NCI-H1694 treated with DMSO at 0.1 percent for 48 hours (cell line): ENCODE measurements around the gene LYRM4.

Source experiments
- DNase-seq: peaks from one replicate; lab custom pipeline; 2025; lab: John Stamatoyannopoulos, UW

LYRM4 gene

DNA sequence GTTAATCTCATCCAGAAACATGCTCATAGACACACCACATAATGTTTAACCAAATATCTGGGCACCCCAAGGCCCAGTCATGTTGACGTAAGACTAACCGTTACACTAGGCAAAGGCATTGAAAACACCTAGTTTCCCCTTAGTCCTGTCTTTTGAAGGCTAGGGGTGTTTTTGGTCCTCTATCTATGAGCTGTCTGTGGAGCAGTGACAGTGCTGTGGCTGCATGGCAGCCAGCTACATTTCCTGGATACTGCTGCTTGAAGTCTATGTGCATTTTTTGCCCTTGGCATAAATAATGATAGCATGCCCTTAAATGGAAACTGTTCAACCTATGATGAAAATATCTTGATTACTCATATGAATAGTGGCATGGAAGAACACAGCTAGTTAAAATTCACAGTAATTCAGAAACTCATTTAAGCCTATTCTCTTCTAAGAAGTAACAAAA, 19.2 kb upstream of the LYRM4 start:
- no peak for DNase-seq

DNA sequence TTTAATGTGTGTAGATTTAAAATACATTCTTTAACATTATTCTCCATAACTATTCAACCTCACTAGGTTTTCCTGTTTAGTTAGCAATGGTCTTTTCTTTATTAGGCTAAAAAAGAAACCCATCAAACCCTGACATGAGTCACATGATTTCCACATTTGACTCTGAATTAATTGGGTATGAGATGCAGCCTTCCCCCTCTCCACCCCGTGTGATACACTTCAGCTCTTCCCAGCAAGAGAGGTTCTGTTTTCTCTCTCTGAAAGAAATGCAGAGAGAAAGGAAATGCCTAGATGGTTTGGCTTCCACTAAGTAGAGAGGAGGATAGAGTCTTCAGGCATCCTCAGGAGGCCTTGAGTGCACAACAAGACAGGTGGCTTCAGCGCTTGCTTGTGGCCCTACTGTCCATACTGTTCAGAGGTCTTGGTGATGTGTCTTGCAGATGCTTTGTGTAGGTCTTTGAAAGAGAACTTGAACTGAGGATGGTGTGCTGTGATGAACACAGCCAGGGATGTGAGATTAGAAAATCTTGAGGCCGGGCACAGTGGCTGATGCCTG, 17.9 kb upstream of the LYRM4 start:
- DNase-seq, result no peak

DNA sequence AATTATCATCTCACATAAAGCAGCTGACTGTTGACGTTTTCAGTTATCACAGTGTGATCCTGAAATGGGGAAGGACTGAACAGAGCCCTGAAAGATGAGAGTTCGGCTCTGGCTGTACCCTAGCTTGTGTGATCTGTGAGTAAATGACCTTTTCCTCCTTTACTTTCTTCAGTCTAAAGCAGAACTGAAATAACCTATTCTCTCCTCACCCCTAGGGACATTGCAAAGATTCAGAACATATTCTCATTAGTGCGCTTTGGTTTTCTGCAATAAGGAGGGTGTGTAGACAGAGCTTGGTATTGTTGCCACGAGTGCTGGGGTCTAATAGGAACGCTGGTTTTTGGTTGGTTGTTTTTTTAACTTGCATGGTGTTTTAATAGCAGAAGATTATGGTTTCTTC, 17.3 kb upstream of the LYRM4 start:
- DNase-seq, result no peak

DNA sequence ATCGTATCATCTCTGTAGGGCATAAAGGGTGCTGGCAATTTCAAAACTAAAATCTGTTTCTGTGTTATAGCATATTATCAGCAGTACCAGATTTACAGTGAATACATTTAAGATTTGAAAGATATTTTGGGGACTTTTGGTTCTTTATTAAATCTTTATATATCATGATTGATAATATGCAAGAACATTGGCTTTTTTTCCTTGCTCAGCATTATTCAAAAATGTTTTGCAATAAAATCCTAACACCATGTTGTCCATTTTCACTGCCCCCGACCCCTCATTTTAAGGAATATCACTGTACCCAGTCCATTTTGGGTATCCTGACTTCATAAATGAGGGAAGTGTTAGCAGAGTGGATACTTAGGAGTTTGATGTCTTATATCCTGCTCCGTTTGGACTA, 16.8 kb upstream of the LYRM4 start:
- no peak for DNase-seq

DNA sequence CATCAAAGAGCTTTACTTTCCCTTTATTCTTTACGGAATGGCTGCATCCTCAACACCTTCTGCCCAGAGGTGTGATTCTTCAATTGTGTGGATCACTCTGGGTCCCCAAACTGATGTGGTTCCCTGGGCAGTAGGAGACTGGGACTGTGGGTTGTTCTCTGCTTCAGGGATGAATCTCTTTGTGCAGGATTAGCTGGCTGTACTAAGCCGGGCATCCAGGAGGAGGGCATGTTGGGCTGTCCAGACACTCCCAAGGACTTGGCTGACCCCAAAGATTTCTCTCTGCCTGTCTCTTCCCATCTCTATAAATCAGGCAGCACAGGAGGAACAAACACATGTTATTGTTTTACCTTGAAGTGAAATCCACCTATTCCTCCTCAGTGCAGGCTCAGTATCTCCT, 15.8 kb upstream of the LYRM4 start:
- no peak for DNase-seq

DNA sequence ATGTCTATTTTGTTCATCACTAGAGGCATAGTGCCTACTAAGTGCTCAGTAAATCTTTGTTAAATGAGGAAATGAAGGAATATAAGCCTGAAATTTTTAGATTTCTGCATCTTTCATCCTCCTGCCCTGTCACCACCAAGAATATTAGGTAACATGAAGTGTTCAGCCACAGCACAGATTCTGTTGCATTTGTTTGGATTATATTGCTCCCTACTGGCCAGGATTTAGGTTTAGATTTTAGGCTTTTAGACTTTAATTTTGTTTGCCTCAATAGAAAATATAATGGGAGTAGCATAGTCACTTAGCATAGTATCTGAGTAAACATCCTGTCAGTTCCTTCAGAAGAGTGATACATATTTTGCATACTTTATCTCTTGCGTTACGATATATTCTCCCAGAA, 14.7 kb upstream of the LYRM4 start:
- DNase-seq, result no peak

DNA sequence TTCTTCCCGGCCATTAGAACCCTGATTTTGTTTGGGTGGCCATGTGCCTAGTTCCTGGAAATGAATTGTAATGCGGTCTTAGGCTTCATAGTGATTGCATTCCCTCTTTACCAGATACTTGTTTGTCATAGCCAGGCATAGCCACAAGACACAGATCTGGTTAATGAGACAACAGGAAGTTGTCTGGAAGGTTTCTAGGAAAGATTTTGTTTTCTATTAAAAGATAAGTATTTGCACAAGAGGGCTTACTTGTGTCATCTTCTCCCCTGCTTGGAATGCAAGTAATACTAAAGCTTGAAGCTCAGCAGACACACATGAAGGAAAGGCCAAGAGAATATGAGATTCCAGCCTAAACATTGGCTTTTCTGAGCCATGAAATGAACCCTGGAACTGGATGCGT, 13.5 kb upstream of the LYRM4 start:
- no peak for DNase-seq

DNA sequence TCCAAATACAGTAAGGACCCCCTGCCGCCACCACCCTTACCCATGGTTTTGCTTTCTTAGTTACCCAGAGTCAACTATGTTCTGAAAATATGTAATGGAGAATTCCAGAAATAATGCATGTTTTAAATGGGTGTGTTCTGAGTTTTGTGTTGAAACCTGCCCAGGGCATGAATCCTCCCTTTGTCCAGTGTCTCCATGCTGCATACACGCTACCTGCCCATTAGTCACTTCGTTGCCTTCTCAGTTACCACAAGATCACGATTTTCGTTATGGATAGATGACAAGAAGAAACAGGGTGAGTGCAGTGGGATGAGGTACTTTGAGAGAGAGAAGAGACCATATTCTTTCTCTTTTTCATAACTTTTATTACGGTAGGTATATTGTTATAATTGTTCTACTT, 11.2 kb upstream of the LYRM4 start:
- no peak for DNase-seq

DNA sequence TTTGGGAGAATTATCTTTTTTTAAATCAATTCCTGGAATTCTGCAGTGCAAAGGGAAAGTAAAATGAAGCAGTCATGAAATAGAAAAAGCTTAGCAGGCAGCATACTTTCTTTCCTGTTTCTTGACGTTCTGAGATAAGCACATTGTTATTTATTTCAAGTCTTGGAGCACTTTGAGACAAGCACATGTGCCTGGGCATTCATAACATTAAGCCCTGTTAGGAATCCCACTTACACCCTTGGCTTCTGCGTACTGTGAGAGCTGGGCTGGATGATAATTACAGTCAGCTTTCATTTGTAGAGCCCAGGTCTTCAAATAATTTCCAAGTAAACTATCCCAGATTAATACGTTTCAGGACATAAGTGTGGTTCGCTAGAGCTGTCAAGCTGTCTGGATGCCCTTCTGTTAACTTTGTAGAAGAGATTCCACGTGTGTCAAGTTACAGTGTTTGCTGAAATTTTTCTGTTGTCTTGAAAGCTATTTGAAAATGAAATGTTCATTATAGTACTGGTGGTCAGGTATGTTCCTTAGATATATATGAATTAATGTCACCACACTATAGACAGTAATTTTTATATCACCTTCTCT, 9.4 kb upstream of the LYRM4 start:
- no peak for DNase-seq

DNA sequence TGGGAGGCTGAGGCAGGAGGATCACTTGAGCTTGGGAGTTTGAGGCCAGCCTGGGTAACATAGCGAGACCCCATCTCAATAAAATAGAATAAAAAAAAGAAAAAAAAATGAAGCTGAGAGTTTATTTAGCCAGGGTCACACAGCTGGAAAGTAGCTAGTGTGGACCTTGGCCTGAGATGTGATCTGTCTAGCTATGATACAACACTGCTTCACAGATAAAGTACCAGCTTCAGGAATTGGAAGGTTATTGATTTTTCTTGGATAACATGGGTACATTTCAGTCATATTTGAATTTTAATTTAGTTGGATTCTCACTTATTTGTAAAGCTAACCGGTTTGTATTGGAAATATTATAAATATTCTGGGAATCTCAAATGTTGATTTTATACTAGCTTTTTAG, 5.7 kb upstream of the LYRM4 start:
- no peak for DNase-seq

DNA sequence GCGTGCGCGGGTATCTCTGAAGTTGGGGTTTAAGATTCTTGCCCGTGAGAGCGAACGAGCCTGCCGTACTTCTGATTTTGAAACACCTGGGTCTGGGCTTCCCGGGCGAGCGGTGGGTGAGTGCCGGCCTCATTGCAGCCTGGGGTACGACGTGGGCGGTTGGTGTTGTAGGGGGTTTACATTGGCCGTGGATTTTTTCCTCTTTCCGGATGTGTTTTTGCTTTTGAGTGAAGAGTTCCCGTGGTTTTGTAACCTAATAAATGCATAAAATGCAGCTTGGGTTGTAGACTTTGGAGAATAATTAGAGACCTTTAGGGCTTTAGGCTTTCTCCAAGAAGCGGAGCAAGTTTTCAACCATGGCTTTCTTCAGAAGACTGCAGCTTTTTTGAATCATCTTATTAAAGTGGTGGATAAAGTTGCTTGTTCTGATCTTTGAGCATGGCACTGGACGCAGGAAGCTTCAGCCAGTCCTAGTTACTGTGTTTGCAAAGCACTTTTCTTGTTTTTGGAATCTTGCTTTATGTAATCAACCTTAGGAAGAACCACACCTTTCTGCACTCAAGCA, 877 bp upstream of the LYRM4 start:
- DNase-seq, result no peak

DNA sequence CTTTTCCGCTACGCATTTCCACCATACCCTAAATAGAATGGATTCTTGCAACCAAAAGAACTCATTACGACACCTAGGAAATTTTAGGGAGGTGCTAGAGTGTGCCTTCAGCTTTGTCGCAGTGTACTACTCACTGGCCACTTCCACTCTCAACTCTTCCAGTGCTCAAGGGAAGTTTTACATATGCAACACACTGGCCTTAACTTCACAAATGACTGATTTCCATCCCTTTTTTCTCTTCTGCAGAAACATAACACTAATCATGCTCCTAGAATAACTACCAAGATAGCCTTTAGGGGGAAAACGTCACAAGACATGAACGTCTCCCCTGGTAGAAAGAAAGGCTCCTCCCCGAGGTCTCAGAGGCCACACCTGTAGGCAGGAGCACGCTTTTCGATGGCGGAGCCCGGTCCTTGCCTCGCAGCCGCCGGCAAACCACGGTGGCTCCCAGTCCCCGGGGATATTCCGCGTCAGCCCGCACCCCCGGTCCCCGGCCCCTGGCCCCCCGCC, 584 bp downstream of the LYRM4 start:
- DNase-seq, result peak; percentile 52

DNA sequence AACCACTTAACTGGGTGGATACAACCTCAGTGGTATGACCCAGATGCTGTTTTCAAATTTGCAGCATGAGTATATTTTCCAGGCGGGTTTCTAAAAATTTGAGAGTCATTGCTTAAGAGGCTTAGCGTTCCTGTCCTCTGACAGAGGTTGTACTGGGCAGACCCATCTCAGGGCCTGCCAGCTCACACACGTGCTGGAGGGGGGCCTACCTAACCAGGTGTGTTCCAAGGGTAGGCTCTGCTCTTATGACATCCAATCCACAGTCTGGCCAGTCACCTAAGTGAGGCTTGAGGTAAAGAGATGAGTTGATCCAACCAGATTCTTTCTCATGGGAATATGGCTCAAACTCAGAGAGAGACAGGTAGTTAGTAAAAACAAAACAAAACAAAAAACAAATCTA, 1.3 kb downstream of the LYRM4 start:
- no peak for DNase-seq

DNA sequence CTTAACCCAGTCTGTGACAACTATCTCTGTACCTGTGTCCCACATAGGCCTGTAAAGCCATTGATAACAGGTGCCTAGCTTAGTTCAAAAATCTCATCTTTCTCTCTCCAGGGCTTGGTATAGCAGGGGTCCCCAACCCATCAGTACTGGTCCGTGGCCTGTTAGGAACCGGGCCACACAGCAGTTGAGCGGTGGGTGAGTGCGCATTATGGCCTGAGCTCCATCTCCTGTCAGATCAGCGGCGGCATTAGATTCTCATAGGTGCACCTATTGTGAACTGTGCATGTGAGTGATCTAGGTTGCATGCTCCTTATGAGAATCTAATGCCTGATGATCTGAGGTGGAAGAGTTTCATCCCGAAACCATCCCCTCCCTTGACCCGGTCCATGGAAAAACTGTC, 3.4 kb downstream of the LYRM4 start:
- no peak for DNase-seq

DNA sequence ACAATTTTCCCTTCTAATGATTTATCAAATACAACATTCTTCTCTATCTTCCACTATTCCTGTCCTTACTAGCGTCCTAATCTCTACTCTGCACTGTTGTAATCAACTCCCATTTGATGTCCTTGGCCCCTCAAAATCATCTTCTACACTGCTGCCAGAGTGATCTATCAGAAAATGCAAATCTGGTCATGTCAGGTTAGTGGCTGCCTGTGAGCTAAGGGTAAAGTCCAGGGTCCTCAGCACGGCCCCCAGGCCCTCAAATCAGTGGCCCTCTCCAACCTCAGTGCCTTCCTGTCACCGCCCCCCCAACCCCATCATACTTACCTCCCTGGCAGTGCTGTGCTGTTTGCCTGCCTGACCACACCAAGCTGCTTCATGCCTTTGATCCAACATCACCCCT, 3.8 kb downstream of the LYRM4 start:
- DNase-seq, result no peak

DNA sequence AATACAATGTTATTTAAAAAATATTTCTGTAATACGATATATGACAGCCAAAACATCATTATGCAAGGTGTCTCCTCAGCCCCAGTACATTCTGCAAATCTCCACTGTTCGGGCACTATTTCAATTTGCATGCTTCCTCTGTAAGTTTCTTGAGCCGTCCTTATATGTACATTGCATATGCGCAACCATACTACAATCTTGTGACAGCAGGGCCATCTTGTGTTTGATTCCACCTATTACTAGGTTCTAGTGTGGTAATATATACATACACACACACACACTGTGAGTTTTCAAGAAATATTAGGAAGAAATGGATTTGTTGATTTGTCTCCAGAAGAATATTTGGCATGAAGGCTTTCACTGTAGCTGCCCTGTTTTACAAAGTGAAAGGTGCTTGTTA, 9.8 kb downstream of the LYRM4 start:
- DNase-seq, result no peak

DNA sequence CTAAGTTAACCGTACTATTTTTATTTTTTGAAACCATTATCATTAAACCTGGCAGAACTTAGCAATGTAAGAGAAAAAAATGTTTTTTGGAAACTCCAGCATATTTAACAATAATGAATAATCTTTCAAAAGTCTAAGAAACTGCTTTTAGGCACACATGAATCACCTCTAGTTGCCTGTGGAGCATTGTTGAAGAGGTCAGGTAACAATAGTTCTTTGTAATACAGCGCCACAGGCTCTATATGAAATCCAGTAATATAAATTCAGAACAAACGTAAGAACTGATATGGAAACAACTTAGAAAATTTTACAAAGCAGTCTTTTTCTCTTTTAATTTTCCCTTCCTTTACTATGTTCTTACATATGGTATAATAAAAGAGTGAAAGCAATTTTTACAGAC, 10.3 kb downstream of the LYRM4 start:
- DNase-seq, result no peak

DNA sequence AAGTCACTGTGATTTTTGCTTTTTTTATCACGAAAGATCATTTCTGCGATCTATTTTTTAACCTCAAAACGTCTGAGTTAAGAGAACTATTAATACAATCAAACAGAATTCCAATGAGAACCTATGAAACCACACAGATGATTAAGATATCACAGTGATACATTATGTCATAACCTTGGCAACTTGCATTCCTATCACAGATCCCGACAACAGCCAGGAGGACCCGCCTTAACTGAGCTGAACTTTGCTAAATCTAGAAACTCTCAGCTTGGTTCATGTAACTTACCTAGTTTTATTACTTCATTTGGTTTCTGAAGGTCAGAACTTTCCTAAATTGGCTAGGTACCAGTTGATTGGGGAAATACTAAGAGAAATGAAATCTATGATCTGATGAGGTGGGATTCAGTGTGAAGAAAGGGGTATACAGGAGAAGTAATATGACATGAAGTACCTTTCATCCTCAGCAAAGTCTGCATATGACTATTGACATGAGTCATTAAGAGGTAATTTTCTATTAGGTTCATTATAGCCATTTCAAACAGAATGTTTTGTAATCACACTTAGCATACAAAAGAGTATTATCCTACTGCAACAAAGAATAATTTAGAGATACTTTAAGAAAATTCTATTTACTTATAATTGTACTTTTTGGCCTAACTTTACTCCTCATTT, 11.2 kb downstream of the LYRM4 start:
- DNase-seq, result no peak

DNA sequence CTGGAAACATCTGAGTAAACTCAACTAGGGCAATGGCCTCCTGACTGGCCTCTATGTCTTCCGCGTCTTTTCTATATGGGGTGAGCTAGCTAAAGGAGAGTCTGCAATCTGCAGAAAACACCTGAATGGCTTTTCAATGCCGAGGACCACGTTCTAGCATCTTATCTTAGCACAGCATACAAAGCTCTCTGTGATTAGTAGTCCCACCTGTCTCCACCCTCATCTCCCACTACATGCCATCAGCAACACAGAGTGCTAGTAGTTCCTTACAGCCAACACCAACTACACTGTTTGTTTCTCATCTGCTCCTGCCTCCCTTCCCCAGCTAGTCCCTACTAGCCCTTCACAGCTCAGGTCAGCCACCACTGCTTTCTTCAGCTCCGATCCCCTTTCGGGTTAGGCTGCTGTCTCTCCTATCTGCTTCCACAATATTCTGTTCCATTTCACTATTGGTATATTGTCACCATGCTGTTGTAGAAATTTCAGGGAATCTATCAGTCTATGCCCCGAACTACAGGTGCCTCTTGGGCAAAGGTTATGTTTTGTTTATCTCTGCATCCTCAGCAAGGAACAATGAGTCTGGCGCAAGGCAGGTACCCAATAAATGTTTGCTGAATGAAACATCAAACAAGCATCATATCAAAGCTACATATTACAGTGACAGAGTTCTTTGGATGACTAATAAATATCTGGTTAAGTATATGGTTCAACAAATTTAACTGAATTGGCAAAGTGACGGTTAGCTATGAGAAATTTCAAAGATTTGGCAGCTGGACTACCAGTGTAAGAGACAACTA, 12.2 kb downstream of the LYRM4 start:
- DNase-seq, result no peak

DNA sequence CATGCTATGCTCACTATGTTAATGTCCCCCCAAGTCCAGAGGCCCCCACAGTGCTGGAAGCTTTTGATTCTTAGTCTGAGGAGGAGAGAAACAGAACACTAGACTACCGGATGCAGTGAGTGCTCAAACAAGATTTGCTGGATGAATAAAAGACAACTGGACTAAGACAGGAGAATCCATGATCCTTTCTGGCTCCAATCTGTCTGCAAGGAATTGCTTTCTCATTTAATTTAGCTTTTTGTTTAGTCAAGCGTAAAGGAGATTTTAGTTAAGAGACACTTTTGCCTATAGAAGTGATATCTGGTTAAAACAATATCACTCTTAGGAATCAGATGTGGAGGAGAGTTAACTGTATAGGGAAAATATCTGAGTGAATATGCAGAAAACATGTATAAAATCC, 13.5 kb downstream of the LYRM4 start:
- DNase-seq, result no peak

DNA sequence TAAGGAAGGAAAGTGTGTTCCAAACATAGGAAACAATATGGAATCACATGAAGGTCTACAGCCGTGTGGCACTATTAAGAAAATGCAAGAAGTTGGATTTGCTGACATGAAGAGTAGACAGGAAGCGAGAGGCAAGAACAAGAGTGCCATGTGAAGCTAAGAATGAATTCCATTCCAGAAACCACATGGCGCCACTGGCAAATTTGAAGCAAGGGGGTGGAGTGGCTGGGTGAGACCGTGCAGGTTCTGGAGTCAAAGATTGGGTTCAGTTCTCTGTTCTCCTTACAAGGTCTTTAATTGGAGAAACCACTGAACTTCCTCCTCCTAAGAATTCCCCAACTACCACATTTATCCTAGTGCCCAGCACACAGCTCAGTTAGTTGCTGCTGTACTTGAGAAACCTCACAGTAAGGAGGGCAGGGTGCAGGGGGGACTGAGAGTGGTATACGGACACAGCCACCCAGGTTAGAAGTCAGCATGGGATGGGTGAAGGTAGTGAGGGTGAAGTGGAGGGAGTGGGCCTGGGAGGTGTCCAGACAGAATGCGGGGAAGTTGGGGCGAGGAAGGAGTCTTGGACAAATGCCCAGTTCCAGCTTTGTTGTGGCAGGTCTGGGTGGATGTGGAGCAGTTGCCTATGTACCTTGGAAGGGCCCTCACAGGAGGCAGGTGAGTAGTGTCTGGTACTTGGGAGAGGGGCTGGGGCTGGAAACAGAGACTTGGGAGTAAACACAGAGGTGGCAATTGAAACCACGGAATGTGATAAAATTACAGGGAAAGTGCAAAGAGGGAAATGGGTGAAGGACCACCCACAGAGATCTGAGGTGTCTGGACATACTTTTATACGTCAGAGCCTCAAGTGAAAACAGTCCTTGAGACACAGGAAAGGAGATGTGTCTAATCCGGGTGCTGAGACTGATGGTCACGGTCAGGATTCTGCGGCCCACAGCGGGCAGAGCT, 14.3 kb downstream of the LYRM4 start:
- DNase-seq, result no peak
